Stimulated activated CD8-positive, alpha-beta memory T cell treated with anti-CD3 and anti-CD28 coated beads, Interleukin-2, amount 100 ng/mL, for 1 hour (primary cell): ENCODE measurements around the gene YKT6.

Source experiments
- DNase-seq, 2 donors: peaks; one replicate each; pipeline ENCODE4 v3.0.0-alpha.2; 2020; ENCODE audit warnings: low read depth in 2 of 2

Gene YKT6

GRCh38 chr7:44218418-44219201 lies 17.8 kb downstream of the YKT6 start:
- DNase-seq, result no peak

- no peak for DNase-seq
These were observed 18.7 kb downstream of the YKT6 start for GRCh38 chr7:44219371-44220045.

DNA sequence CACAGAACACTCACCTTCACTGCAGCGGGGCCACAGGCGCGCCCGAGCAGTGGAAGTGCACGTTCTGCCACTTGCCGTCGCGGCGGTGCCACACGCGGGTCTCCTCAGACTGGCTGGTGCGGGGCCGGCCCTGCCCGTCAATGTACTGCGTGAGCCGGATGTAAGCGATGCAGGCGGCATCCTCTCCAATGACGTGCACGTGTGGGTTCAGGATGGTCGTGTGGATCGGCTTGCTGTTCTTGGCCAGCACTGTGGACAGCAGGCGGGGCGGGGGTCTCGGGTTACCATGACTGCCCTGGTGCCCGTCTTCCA lies 19.2 kb downstream of the YKT6 start:
- no peak for DNase-seq

GRCh38 chr7:44220358-44221112 lies 19.8 kb downstream of the YKT6 start:
- DNase-seq, result no peak

DNA sequence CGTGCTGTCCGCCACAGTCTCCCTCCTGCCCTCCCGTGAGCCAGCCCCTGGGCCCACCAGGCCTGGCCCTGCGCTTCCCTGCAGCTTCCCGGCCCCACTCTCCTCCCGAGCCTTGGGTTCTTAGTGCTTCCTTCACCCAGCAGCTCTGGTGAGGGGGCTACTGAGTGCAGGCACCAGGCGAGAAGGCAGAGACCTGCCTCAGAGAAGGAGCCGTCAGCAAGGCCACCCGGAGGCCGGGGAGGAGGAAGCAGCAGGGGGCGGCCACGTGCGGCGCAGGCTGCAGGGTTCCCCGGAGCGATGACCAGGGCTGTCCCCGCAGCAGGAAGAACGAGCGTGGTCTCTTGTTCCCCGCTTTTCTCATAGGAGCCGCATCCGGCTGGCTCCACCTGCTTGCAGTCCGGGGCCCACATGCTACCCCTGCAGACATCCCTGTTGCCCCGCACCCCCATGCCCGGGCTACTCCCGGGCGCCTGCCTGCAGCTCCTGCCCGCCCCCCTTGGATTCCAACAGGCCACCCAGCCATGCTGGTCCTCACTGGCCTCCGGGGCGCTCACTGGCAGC lies 20.5 kb downstream of the YKT6 start:
- DNase-seq, result no peak

DNA sequence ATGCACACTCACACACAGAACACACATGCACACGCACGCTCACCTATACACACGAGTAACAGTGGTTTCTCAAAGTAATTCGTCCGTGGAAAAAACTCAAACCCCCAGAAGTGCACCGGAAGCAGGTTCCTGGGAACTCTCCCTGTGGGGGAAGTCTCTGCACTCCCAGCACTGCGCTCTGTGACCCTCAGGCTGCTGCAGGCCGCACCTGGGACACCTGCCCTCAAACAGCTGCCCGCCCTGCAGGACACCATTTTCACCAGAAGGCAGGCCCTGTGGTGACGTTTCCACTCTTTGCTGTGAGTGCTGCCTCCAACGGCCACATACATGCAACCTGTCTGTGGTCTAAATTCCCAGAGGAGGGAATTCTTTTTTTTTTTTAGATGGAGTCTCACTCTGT lies 21.3 kb downstream of the YKT6 start:
- no peak for DNase-seq

DNA sequence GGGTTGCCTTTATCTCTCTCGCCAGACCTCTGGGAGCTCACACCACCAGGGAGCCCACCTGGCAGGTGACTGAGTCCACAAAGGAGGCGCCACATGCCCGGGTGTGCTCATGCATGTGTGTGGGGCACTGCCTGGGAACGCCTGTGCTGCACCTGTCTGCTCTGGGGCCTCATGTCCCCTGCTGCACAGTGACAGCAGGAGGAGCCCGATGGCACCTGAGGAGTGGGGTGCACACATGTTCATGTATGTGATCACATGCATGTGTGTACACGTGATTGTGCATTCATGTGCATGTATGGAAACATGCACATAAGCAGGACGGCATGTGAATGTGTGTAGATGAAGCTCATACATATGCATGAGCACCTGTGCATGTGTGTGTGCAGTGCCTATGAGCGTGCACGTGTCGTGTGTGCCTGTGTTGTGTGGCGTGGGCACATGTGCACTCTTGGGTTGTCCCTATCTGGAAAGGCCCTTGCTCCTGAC lies 22.0 kb downstream of the YKT6 start:
- no peak for DNase-seq

DNA sequence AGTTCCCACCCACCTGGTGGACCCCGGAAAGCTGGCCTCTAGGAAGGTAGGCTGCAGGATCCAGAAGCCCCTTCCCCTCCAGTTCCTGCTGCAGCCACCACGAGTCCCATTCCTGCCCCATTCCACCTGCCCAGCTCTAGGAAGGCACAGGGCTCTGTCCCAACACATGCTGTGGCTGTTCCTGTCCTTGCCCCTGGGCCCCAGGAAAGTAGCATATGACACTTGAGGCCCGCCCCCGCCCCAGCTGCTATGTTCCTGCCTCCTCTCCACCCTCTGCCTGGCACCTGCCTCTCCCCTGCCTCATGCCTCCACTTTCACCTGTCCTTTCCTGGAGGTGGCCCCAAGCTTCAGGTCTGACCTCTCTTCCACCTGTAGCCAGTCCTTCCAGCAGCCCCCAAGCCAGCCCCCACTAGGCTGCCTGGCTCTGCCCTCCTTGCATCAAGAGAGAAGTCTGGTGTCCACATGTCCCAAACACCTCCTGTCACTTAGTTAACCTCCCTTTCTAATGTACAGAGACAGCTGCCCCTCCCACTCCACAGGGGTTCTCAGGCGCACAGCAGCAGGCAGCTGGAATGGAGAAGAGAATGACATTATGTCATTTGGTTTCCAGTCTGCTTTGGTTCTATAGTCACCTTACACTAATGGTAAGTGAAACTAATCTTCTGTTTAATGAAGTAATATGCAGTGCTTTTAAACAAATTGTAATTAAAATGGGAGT lies 22.7 kb downstream of the YKT6 start:
- no peak for DNase-seq

- DNase-seq, result no peak
These were observed 23.5 kb downstream of the YKT6 start for GRCh38 chr7:44224080-44224973.

DNA sequence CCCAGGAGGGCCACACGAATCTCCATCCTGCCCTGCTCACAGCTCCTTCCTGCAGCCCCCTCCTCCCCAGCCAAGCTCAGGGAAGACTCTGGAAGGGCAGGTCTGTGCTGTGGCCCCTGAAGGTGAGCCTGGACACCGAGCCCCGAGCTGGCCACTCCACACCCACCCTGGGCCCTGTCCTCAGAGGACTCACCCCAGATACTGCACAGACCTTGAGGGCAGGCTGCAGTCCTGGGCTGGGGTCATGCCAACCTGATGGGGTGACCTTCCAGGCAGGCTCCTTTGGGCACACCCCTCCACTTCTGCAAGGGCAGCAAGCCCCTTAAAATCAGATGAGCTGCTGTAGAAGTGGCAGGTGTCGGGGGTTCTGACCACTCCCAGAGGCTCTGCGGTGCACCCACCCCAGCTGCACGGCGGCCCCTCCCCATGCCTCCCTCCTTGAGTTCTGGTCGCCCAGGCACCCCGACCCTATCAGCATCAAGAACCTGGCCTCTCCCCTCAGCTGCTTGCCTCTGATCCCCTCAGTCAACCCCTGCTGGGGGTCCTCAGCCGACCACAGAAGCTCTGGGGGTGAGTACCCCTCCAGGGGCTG lies 24.3 kb downstream of the YKT6 start:
- DNase-seq, result no peak

DNA sequence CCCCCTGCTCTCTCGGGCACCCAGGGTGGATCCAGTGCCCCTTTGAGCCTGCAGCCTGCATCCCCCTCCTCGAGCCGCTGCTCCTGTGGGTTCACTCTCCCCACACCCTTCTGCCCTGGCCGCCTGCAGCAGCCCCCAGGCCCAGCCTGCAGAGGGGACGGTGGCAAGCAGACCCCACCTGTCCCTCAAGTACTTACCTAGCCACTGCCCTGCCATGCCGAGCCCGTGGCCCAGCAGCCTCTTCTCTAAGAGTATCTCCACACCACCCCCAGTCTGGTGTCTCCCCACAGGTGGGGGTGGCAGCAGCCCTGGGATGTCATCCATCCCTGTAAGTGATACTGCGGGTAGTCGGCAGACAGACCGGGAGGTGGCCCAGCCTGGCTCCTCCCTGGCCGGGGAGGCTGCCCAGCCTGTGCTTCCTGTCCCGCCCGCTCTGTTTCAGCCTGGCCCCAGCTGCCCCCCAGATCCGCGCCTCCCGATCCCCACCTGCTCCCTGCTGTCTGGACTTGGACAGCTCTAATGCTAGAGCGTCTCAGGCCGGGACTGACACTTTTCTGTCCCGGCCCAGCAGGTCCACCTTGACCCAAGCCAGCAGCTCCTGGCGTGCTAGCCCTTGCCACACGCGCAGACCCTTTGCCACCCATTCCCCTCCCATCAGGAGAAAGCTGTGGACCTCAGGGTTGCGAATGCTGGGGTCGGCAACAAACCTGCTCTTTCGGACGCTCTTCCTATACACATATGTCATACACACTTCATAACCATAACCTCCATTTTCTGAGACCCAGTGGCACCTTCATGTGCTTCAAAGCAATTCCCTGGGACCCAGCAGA lies 25.0 kb downstream of the YKT6 start:
- no peak for DNase-seq

GRCh38 chr7:44226396-44226753 lies 25.6 kb downstream of the YKT6 start:
- DNase-seq, result no peak

GRCh38 chr7:44227911-44228310 lies 27.1 kb downstream of the YKT6 start:
- no peak for DNase-seq

GRCh38 chr7:44228571-44229350 lies 28.0 kb downstream of the YKT6 start:
- DNase-seq, result no peak

GRCh38 chr7:44229546-44230105 lies 28.8 kb downstream of the YKT6 start:
- no peak for DNase-seq

DNA sequence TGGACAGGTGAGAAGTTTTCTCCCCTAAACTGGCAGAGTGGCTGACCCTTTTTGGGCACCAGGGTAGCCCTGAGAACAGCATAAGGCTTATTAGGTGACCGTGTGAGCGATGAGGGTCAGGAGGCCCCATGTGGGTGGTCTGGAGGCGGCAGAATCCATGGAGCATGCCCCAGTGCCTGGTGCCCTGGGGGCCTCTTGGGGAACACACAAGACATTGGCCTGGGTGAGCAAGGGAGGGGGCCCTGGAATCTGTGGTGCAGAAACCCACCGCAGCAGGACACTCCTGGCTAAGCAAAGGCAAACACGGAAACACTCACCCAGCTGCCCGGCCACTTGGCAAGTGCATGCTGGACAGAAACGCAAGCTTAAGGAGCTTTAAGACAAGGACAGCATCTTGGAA lies 29.5 kb downstream of the YKT6 start:
- DNase-seq, result no peak

- DNase-seq, result no peak
These were observed 30.3 kb downstream of the YKT6 start for GRCh38 chr7:44231088-44231487.

- DNase-seq, result no peak
These were observed 31.6 kb downstream of the YKT6 start for GRCh38 chr7:44232396-44232795.
